Frontal cortex (tissue), 4 donors: Measurements from ENCODE around the gene RABL6. TPM values are rescaled to one million over a fixed set of nuclear protein-coding genes. Genes with fewer than 3 reads are reported as not detected.
"Not testable (repeated sequence)": the region's sequence is repeated elsewhere in the genome, so short reads cannot be mapped to it uniquely, and the experiment has no call there.

Experiments
- DNase-seq, 2 donors: peaks; one replicate each; pipeline ENCODE4 v3.0.0; 2012; ENCODE audit warnings: low spot score in 2 of 2
- FAIRE-seq: peaks from 2 replicates; lab custom pipeline; 2012; peaks lifted over from hg19 to GRCh38; lab: Jason Lieb, UNC
- total RNA-seq: library from RNA; depleted of rRNA; stranded (reverse); fragments of >200 nt; gene quantifications from one replicate; pipeline ENCODE4 v1.2.3, GENCODE V29; 2014
- donor health status: control.
- donor health status: control.
- donor health status: control.

RABL6 gene
- total RNA-seq, 1 donor from 2014 or later = 35.1 TPM

GRCh38 chr9:136774416-136775045, 33.2 kb upstream of the RABL6 start:
- no peak for DNase-seq
- FAIRE-seq = no peak

GRCh38 chr9:136775191-136775590, 32.6 kb upstream of the RABL6 start:
- FAIRE-seq (no peak), DNase-seq (no peak)

DNA sequence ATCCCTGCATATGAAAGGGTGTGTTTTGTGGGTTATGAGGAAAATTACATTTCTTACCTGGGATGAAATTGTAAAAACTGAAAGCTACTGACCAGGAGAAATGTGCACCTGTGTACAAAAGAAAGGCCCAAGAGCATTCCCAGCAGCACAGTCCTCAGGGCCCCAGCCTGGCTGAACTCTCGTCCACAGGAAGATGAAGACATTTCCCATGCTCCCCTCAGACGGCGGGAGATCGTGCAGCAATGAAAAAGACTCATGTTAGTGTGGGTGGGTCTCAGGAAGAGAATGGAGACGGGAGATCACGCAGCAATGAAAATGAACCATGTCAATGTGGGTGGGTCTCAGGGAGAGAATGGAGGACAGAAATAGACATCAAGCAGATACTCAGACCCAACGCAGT, 30.8 kb upstream of the RABL6 start:
- DNase-seq (no peak), FAIRE-seq (no peak)

DNA sequence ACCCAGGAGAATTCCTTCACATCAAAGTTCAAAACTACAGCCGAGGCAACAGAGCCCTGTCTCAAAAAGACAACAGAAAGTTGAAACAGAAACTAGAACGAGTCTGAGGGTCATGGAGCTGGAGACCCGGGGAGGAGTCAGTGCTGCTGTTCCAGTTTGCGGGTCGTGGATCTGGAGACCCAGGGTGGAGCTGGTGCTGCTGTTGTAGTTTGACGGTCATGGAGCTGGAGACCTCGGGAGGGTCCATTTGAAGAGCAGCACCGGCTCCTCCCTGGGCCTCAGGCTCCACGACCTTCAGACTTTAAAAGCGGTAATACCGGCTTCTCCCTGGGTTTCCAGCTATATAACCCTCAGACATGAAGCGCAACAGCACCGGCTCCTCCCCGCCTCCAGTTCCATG, 30.4 kb upstream of the RABL6 start:
- DNase-seq = no peak
- FAIRE-seq = no peak

- DNase-seq (no peak), FAIRE-seq (no peak)
Measured at GRCh38 chr9:136779808-136780207, 27.9 kb upstream of the RABL6 start.

- FAIRE-seq (no peak), DNase-seq (no peak)
Measured at GRCh38 chr9:136782452-136782851, 25.3 kb upstream of the RABL6 start.

DNA sequence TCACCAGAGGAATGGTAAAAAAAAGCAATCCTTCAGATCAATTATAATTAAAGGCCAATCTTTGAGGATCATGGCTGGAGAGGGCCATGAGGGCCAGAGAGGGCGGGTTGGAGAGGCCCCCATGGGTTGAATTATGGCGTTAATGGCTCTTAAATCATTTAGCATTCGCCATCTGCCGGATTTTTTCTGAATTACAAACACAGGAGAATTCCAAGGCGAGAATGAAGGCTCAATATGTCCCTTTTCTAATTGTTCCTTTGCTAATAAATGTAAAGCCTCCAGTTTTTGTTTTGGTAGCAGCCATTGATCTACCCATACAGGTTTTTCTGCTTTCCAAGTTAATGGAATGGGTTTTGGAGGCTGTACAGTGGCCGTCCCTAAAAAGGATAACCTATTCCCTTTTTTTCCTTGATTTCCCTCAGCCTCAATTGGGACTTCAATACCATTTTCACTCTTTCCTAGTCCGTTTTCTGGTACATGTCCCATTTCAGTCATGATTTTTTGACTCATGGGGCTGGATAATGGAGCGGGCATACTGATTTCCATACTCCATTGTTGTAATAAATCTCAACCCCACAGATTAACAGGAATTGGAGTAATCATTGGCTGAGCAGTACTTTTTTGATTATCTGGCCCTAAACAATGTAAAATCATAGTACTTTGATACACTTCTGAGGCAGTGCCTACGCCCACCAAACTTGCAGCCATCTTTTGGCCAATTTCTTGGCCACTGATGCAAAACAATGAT, 23.3 kb upstream of the RABL6 start:
- DNase-seq (no peak), FAIRE-seq (no peak)

GRCh38 chr9:136784997-136785361, 22.8 kb upstream of the RABL6 start:
- FAIRE-seq (no peak), DNase-seq (no peak)

- not testable (repeated sequence) for FAIRE-seq, DNase-seq
Measured at GRCh38 chr9:136785565-136786355, 22.0 kb upstream of the RABL6 start.

DNA sequence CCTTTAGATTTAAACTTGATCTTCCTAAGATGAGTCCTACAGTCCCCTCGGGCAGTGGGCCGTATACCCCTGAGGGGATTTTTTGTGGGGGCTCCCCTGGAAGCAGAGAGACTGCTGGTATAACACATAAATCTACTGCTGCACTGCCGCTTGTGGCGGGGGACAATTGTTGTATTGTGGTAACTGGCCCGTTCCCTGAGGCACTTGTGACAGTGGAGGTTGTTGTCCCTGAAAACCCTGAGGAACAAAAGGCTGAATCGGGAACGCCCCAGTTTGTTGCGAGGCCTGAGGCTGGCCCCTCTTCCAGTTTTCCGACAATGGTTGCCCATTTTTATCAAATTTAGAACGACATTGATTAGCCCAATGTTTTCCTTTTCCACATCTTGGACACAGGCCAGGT, 21.3 kb upstream of the RABL6 start:
- DNase-seq (no peak), FAIRE-seq (no peak)

- not testable (repeated sequence) for DNase-seq, FAIRE-seq
Measured at GRCh38 chr9:136786983-136787382, 20.8 kb upstream of the RABL6 start.

DNA sequence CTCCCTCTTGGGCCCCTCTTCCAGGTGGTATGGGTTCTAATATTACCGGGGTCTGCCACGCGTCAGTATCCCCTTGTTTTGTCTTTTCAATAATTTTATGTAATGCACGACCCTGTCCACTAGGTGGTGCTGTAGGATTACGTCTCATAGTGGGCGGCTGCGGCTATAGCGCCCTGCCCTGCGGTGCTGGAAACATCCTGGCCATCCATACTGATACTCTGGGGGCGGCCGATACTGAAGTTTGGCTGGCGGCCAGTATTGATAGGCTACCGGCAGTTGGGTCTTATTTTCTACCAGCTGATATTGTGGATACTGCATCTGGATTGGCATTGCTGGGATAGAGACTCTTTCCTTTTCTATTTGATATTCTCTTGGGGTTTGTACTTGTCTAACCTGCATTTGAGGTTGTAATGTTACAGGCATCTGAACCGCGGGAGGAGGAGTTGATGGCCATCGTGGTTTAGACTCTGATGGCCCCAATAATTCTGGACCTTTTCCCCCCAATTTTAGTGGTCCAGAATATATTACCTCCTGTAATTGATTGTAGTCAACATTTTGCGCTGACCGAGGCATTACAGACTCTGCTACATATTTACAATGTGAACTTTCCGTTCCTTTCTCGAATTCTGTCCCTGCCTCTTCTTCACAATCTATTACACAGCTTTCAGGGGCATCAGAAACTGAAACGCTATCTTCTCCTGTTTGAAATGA, 19.9 kb upstream of the RABL6 start:
- FAIRE-seq (no peak), DNase-seq (peak in 1 of 2 donors; percentile 64)

DNA sequence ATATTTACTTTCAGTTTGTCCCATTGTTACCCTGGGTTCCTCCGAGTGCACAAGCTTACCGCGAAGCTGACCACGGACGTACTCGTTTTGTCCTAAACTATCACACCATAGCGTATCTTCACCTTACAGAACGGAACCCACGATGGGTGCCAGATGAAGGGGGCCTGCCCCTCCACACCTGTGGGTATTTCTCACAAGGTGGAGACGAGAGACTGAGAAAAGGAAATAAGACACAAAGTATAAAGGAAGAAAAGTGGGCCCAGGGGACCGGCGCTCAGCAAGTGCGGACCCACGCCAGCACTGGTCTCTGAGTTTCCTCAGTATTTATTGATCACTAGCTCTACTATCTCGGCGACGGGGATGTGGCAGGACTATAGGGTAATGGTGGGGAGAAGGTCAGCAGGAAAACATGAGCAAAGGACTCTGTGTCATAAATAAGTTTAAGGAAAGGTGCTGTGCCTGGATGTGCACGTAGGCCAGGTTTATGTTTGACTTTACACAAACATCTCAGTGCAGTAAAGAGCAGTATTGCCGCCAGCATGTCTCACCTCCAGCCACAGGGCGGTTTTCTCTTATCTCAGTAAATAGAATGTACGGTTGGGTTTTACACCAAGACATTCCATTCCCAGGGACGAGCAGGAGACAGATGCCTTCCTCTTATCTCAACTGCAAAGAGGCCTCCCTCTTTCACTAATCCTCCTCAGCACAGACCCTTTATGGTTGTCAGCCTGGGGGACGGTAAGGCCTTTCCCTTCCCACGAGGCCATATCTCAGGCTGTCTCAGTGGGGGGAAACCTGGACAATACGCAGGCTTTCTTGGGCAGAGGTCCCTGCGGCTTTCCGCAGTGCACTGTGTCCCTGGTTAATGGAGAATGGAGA, 18.9 kb upstream of the RABL6 start:
- not testable (repeated sequence) for FAIRE-seq, DNase-seq

DNA sequence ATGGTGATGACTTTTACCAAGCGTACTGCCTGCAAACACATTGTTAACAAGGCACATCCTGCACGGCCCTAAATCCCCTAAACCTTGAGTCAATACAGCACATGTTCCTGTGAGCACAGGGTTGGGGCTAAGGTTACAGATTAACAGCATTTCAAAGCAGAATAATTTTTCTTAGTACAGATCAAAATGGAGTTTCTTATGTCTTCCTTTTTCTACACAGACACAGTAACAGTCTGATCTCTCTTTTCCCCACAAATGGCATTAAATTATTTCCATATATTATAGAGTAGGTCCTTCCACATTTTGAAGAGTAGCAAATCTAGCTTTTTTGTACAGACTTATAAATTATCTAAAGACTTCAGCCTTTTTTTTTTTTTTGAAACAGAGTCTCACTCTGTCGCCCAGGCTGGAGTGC, 18.2 kb upstream of the RABL6 start:
- no peak for DNase-seq
- no peak for FAIRE-seq

- peak; percentile 98 to 100 for DNase-seq
- no peak for FAIRE-seq
Measured at GRCh38 chr9:136790640-136791515, 16.9 kb upstream of the RABL6 start, which contains the start of gene TMEM141. TSS of gene TMEM141 (plus strand) at chr9:136791344. CDS start at chr9:136791371, 27 bp downstream.

- DNase-seq = peak in 1 of 2 donors; percentile 47
- FAIRE-seq = no peak
Measured at GRCh38 chr9:136791516-136792276, 16.1 kb upstream of the RABL6 start.

DNA sequence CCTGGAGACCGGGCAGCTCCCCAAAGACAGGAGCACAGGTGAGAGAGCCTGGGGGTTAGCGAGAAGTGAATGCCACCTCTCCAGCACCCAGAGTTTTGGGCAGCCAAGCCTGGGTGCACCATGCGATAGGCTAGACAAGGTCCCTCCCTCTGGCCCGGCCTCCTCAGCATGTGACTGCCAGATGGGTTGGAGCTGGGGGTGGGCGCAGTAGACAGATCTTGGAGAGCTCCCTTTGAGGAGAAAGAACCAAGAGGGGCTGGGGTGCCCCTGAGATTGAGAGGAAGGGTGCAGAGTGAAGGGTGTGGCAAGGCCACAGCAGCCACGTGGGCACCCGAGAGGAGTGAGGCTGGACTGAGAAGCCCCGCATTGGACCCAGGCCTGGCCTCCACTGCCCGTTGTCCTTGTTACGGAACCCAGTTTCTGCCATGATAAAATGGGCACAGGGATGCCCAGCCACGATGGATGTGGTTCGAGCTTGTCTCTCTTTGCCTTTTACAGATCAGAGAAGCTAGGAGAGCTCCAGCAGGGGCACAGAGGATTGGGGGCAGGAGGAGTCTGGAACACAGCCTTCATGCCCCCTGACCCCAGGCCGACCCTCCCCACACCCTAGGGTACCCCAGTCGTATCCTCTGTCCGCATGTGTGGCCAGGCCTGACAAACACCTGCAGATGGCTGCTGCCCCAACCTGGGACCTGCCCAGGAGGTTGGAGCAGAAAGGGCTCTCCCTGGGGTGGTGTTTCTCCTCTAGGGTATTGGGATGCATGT, 15.2 kb upstream of the RABL6 start:
- no peak for FAIRE-seq
- DNase-seq = no peak
